ENCODE results near the gene XNDC1N. TPM values are rescaled to one million over a fixed set of nuclear protein-coding genes. Genes with fewer than 3 reads are reported as not detected.
"Not testable (repeated sequence)": the region's sequence is repeated elsewhere in the genome, so short reads cannot be mapped to it uniquely, and the experiment has no call there.

XNDC1N gene
- total RNA-seq, 1 donor: 9.4 TPM

DNA sequence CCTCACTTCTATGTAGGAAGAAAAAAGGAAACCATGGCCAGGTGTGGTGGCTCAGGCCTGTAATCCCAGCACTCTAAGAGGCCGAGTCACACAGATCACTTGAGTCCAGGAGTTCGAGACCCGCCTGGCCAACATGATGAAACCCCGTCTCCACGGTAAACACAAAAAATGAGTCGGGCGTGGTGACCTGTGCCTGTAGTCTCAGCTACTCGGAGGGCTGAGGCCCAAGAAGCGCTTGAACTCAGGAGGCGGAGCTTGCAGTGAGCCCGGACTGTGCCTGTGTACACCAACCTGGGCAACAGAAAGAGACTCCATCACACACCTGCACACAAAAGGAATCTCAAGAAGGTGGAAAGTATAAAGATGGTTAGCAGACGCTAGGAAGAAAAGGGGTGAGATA is 32.4 kb downstream of the XNDC1N start:
- no peak for DNase-seq (ENCODE audit: insufficient read length, low spot score, missing footprints)
- Histone ChIP-seq H3K36me3 (ENCODE audit: insufficient read depth, low read length) (no peaks in the 10 kb centered on the region), H3K4me1 (ENCODE audit: insufficient read depth, low read length) (peaks cover 5% of the 10 kb centered on the region), H2AFZ (ENCODE audit: low read length) (no peak overlapping the region), H3K27me3 (ENCODE audit: insufficient read depth, low read length) (no peaks in the 10 kb centered on the region), H3K9me3 (ENCODE audit: low read depth, low read length) (no peaks in the 10 kb centered on the region), H3K27ac (ENCODE audit: low read depth, low read length) (no peak overlapping the region), H3K4me3 (ENCODE audit: insufficient read depth, low read length) (no peak overlapping the region), H3K4me2 (ENCODE audit: insufficient read depth, low read length) (no peak overlapping the region), H3K79me2 (ENCODE audit: insufficient read depth, low read length) (no peaks in the 10 kb centered on the region), H4K20me1 (ENCODE audit: insufficient read depth, low read length) (no peaks in the 10 kb centered on the region)
- TF ChIP-seq, protein P1, sequence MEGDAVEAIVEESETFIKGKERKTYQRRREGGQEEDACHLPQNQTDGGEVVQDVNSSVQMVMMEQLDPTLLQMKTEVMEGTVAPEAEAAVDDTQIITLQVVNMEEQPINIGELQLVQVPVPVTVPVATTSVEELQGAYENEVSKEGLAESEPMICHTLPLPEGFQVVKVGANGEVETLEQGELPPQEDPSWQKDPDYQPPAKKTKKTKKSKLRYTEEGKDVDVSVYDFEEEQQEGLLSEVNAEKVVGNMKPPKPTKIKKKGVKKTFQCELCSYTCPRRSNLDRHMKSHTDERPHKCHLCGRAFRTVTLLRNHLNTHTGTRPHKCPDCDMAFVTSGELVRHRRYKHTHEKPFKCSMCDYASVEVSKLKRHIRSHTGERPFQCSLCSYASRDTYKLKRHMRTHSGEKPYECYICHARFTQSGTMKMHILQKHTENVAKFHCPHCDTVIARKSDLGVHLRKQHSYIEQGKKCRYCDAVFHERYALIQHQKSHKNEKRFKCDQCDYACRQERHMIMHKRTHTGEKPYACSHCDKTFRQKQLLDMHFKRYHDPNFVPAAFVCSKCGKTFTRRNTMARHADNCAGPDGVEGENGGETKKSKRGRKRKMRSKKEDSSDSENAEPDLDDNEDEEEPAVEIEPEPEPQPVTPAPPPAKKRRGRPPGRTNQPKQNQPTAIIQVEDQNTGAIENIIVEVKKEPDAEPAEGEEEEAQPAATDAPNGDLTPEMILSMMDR (IDR thresholded peaks at IDR 0.05; ENCODE audit: extremely low read depth, low read depth, low read length): no peak

DNA sequence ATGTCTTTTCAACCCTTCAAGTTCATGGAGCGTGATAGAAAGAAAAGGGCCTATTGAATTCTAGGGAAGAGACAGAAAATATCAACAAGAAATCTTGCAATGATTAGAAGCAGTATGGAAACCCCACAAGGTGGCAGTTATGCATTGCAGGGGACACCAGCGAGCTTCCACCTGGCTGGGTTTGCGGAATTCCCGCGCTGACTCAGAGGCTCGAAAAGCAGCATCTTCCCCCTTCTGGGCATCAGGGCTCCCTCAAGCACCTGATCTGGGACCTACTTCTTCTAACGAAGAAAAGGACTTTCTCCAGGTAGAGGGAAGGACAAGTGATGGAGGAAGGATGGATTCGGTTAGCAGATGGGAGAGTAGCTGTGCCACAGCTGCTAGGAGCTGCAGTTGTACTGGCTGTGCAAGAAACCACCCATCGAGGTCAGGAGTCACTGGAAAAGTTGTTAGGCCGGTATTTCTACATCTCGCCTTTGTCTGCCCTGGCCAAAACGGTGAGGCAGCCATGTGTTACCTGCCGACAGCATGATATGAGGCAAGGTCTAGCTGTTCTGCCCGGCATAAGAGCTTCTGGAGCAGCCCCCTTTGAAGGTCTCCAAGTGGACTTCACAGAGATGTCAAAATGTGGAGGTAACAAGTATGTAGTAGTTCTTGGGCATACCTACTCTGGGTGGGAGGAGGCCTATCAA is 39.1 kb downstream of the XNDC1N start:
- not testable (repeated sequence) for H3K27ac ChIP-seq (ENCODE audit: low read depth, low read length); H3K27me3 ChIP-seq (ENCODE audit: insufficient read depth, low read length); H3K4me2 ChIP-seq (ENCODE audit: insufficient read depth, low read length); DNase-seq (ENCODE audit: insufficient read length, low spot score, missing footprints); H2AFZ ChIP-seq (ENCODE audit: low read length); H3K9me3 ChIP-seq (ENCODE audit: low read depth, low read length); H3K4me1 ChIP-seq (ENCODE audit: insufficient read depth, low read length); H3K79me2 ChIP-seq (ENCODE audit: insufficient read depth, low read length); H3K36me3 ChIP-seq (ENCODE audit: insufficient read depth, low read length); H3K4me3 ChIP-seq (ENCODE audit: insufficient read depth, low read length); H4K20me1 ChIP-seq (ENCODE audit: insufficient read depth, low read length)

DNA sequence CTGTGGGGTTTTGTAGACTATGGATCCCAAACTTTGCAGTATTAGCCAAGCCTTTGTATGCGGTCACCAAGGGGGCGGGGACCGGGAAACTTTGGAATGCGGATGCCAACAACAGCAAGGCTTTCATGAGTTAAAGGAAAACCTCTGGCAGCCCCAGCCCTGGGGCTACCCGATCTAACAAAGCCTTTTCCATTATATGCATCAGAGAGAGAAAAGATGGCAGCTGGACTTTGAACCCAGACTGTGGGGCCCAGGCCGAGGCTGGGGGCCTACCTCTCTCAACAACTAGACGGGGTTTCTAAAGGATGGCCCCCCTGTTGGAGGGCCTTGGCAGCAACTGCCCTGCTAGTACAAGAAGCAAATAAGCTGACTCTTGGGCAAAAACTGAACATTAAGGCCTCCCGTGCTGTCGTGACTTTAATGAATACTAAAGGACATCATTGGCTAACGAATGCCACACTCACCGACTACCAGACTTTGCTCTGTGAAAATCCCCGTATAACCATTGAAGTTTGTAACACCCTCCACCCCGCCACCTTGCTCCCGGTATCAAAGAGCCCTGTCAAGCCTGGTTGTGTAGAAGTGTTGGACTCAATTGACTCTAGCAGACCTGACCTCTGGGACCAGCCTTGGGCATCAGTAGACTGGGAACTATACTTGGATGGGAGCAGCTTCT is 39.9 kb downstream of the XNDC1N start:
- H3K9me3 ChIP-seq (ENCODE audit: low read depth, low read length); H4K20me1 ChIP-seq (ENCODE audit: insufficient read depth, low read length); H3K79me2 ChIP-seq (ENCODE audit: insufficient read depth, low read length); H3K4me3 ChIP-seq (ENCODE audit: insufficient read depth, low read length); H3K27me3 ChIP-seq (ENCODE audit: insufficient read depth, low read length); H3K4me1 ChIP-seq (ENCODE audit: insufficient read depth, low read length); H3K27ac ChIP-seq (ENCODE audit: low read depth, low read length); H3K36me3 ChIP-seq (ENCODE audit: insufficient read depth, low read length); H2AFZ ChIP-seq (ENCODE audit: low read length); DNase-seq (ENCODE audit: insufficient read length, low spot score, missing footprints); H3K4me2 ChIP-seq (ENCODE audit: insufficient read depth, low read length): not testable (repeated sequence)

DNA sequence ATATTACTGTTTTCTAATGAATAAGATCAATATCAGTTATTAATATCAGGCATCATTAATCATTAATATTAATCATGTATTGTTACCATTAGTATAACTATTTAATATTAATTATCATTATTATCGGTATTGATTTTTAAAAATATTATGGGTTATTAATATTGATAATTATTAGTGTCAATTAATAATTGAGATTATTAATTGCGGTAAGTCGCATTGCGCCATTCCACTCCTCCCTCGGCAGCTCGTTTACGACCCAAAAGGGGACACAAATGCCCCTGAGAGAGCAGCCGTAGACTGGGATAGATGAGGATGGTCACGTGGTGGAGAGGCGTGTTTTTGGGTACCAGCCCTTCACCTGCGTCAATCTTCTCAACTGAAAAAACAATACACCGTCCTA is 42.6 kb downstream of the XNDC1N start:
- not testable (repeated sequence) for H3K79me2 ChIP-seq (ENCODE audit: insufficient read depth, low read length); H3K27me3 ChIP-seq (ENCODE audit: insufficient read depth, low read length); DNase-seq (ENCODE audit: insufficient read length, low spot score, missing footprints); H2AFZ ChIP-seq (ENCODE audit: low read length); H3K27ac ChIP-seq (ENCODE audit: low read depth, low read length); H4K20me1 ChIP-seq (ENCODE audit: insufficient read depth, low read length); H3K4me3 ChIP-seq (ENCODE audit: insufficient read depth, low read length); H3K4me1 ChIP-seq (ENCODE audit: insufficient read depth, low read length); H3K9me3 ChIP-seq (ENCODE audit: low read depth, low read length); H3K4me2 ChIP-seq (ENCODE audit: insufficient read depth, low read length); H3K36me3 ChIP-seq (ENCODE audit: insufficient read depth, low read length)

Other genes starting within 250 kb of the XNDC1N start
- gene DEFB108B, start 95.4 kb downstream of the XNDC1N start, total RNA-seq: not detected in 2 replicates
- gene DEFB131B, start 50.1 kb downstream of the XNDC1N start, total RNA-seq: not detected in 2 replicates
- gene RNF121, start 452 bp upstream of the XNDC1N start, total RNA-seq: 32.1 and 32.2 TPM in 2 replicates
- 4.0 and 4.4 TPM in 2 replicates for gene IL18BP, start 70.3 kb upstream of the XNDC1N start, total RNA-seq
- gene NUMA1, start 151.9 kb upstream of the XNDC1N start, total RNA-seq: 176 and 182 TPM in 2 replicates
- gene LRRC51, start 152.3 kb upstream of the XNDC1N start, total RNA-seq: 5.1 and 6.2 TPM in 2 replicates
- 131 and 138 TPM in 2 replicates for gene LAMTOR1, start 174.7 kb upstream of the XNDC1N start, total RNA-seq
- not detected in 2 replicates for gene TOMT, start 177.3 kb upstream of the XNDC1N start, total RNA-seq
- 21.7 and 23.0 TPM in 2 replicates for gene ANAPC15, start 184.1 kb upstream of the XNDC1N start, total RNA-seq
- gene FOLR3, start 207.1 kb upstream of the XNDC1N start, total RNA-seq: 0.88 and 1.1 TPM in 2 replicates